ENCODE results near the gene REN. TPM values are rescaled to one million over a fixed set of nuclear protein-coding genes. Genes with fewer than 3 reads are reported as not detected.

The REN gene
- total and polyA plus RNA-seq, 9 of the 15 experiments (the other 6 are each of a cell fraction or from before 2014, with no cell fraction given), result 1.7 to 9.9 (median 3.1) TPM

GRCh38 chr1:204176049-204176448, 9.9 kb upstream of the REN start:
- Histone ChIP-seq H3K36me3 (ENCODE audit: control insufficient read depth, insufficient read depth, low read length) (no peaks in the 10 kb centered on the region), H3K9ac (ENCODE audit: insufficient read depth in 1 of 2, low read depth in 2 of 2, low read length in 2 of 2) (no peak overlapping the region), H3K27ac (ENCODE audit: extremely low read depth, low read depth, low read length) (no peak overlapping the region), H3K4me1 (replicated peaks in 1 of 2; ENCODE audit: control insufficient read depth in 2 of 2, insufficient read depth in 2 of 2, low read length in 2 of 2) (peaks cover 18 to 27% of the 10 kb centered on the region in 2 experiments; a peak in 4 of 5 replicates), H3K4me3 (no peak overlapping the region), H2AFZ (ENCODE audit: low read depth, low read length) (no peak overlapping the region), H3K9me1 (ENCODE audit: control insufficient read depth, insufficient read depth, low read length) (no peaks in the 10 kb centered on the region), H3K27me3 (ENCODE audit: control insufficient read depth in 2 of 2, insufficient read depth in 2 of 2, low read length in 2 of 2) (peaks cover 5 to 12% of the 10 kb centered on the region in 2 experiments; a peak in 4 of 5 replicates), H4K20me1 (replicated peaks; ENCODE audit: control insufficient read depth, insufficient read depth, low read length) (no peaks in the 10 kb centered on the region), H3K79me2 (ENCODE audit: control insufficient read depth, insufficient read depth, low read length) (no peaks in the 10 kb centered on the region), H3K9me3 (replicated peaks; ENCODE audit: control insufficient read depth, insufficient read depth, low read depth, low read length) (no peaks in the 10 kb centered on the region), H3K4me2 (ENCODE audit: insufficient read depth, low read length) (no peak overlapping the region)
- DNase-seq (ENCODE audit: extremely low read depth in 1 of 4, low spot score in 3 of 4), result no peak
- CTCF ChIA-PET (ENCODE audit: low intra/inter-chr PET ratio), result interaction anchor here (1.3 kb wide), 1 partner anchor 13 kb away, joined by 4 read pairs; no protein-coding TSS in a partner anchor
- POLR2A ChIA-PET, result interaction anchor here (0.6 to 2.5 kb wide), 2 partner anchors 9 to 23 kb away, joined by 3 to 13 read pairs; partner anchors contain the start of gene REN
- no TSS peak for BruUV-seq (replicated peaks)
- TF ChIP-seq TAF1 (IDR thresholded peaks at IDR 0.05; ENCODE audit: control insufficient read depth, extremely low read depth, insufficient read depth, low read length, severe bottlenecking), result no peak
- TF ChIP-seq TAL1 (IDR thresholded peaks at IDR 0.05), result peak; percentile 10; the same call in 1 of the 2 replicates
- TF ChIP-seq ZNF408 (CRISPR knock-in tag; IDR thresholded peaks at IDR 0.05; ENCODE audit: low read depth), result no peak
- no peak for TF ChIP-seq SMARCC2 (IDR thresholded peaks at IDR 0.05; ENCODE audit: low read depth)
- in situ Hi-C loops (cut with MboI), result loop anchor here (10.0 kb wide), 1 partner anchor 329 kb away; no protein-coding TSS in a partner anchor
- no peak for FAIRE-seq
- ATAC-seq, result no peak
- intact Hi-C loops (cut with micrococcal nuclease), result no loop called here
- 1% methylated on average over 5 of the region's 5 CpGs for WGBS (ENCODE audit: insufficient coverage, low coverage, missing lambda C conversion rate)

GRCh38 chr1:204174958-204175357, 8.8 kb upstream of the REN start:
- no peaks in the 10 kb centered on the region for H3K9me1 ChIP-seq (ENCODE audit: control insufficient read depth, insufficient read depth, low read length)
- FAIRE-seq (no peak), ATAC-seq (no peak), DNase-seq (ENCODE audit: extremely low read depth in 1 of 4, low spot score in 3 of 4) (no peak)
- WGBS (ENCODE audit: insufficient coverage, low coverage, missing lambda C conversion rate), result 7% methylated on average over 3 of the region's 3 CpGs
- 0 out of 2 replicates have a peak, but pooled peaks cover under 1% of the 10 kb centered on the region for H3K9me3 ChIP-seq (replicated peaks; ENCODE audit: control insufficient read depth, insufficient read depth, low read depth, low read length)
- no peak overlapping the region for H3K9ac ChIP-seq (ENCODE audit: insufficient read depth in 1 of 2, low read depth in 2 of 2, low read length in 2 of 2)
- no peak overlapping the region for H3K27ac ChIP-seq (ENCODE audit: extremely low read depth, low read depth, low read length)
- H3K4me1 ChIP-seq (replicated peaks in 1 of 2; ENCODE audit: control insufficient read depth in 2 of 2, insufficient read depth in 2 of 2, low read length in 2 of 2), result peaks cover 18 to 27% of the 10 kb centered on the region in 2 experiments; a peak in 4 of 5 replicates
- H3K79me2 ChIP-seq (ENCODE audit: control insufficient read depth, insufficient read depth, low read length), result no peaks in the 10 kb centered on the region
- TF ChIP-seq FOSL1 (tag; conservative IDR thresholded peaks at IDR 0.05) (no peak), ZZZ3 (IDR thresholded peaks at IDR 0.05) (no peak), ZNF146 (CRISPR knock-in tag; IDR thresholded peaks at IDR 0.05; ENCODE audit: unreplicated experiment) (no peak), ZNF830 (CRISPR knock-in tag; IDR thresholded peaks at IDR 0.05) (no peak), SMAD2 (IDR thresholded peaks at IDR 0.05; ENCODE audit: low read depth, low read length) (no peak)
- H3K36me3 ChIP-seq (ENCODE audit: control insufficient read depth, insufficient read depth, low read length), result no peaks in the 10 kb centered on the region
- no peak overlapping the region for H2AFZ ChIP-seq (ENCODE audit: low read depth, low read length)
- in situ Hi-C loops (cut with MboI) (loop anchor here (10.0 kb wide), 1 partner anchor 330 kb away; no protein-coding TSS in a partner anchor), intact Hi-C loops (cut with micrococcal nuclease) (no loop called here)
- no TSS peak for BruUV-seq (replicated peaks)
- no peaks in the 10 kb centered on the region for H4K20me1 ChIP-seq (replicated peaks; ENCODE audit: control insufficient read depth, insufficient read depth, low read length)
- H3K4me3 ChIP-seq, result no peak overlapping the region
- ChIA-PET CTCF (ENCODE audit: low intra/inter-chr PET ratio) (no interaction called here), POLR2A (interaction anchor here (2.5 kb wide), 1 partner anchor 8 kb away, joined by 13 read pairs; the partner anchor contains the start of gene REN)
- H3K27me3 ChIP-seq (ENCODE audit: control insufficient read depth in 2 of 2, insufficient read depth in 2 of 2, low read length in 2 of 2), result peaks cover 5 to 12% of the 10 kb centered on the region in 2 experiments; a peak in 4 of 5 replicates
- H3K4me2 ChIP-seq (ENCODE audit: insufficient read depth, low read length), result no peak overlapping the region

Data from K562 (cell line).